Tibial artery (tissue), 4 donors: ENCODE results near the gene ZGPAT.
A peak's percentile ranks its signal among the peaks of the same experiment; 100 is the strongest.

Source experiments
- DNase-seq, 2 donors: peaks; one replicate each; pipeline ENCODE4 v3.0.0-alpha.2; 2019
- H3K27ac ChIP-seq, 2 donors: fragments of 200-600 bp; sonication (generic) in 1 of 2; 1 replicate in 1 of 2; 2 replicates in 1 of 2; pipeline ENCODE4 v1.5.1; 2018 to 2019; ENCODE audit warnings: mild to moderate bottlenecking in 1 of 2
- H3K27me3 ChIP-seq, 2 donors: fragments of 200-600 bp; sonication (generic) in 1 of 2; one replicate each; pipeline versions ENCODE4 v1.5.1 to v1.6.0; 2016 to 2019
- H3K36me3 ChIP-seq, 3 donors: fragments of 200-600 bp; sonication (generic) in 2 of 3; one replicate each; pipeline ENCODE4 v1.5.1; 2016 to 2019; ENCODE audit warnings: mild to moderate bottlenecking in 2 of 3
- H3K4me1 ChIP-seq, 4 donors: fragments of 200-600 bp; sonication (generic) in 2 of 4; 1 replicate in 3 of 4; 2 replicates in 1 of 4; pipeline ENCODE4 v1.5.1; 2016 to 2019
- H3K4me3 ChIP-seq, 2 donors: fragments of 200-600 bp; sonication (generic) in 1 of 2; 1 replicate in 1 of 2; 2 replicates in 1 of 2; pipeline ENCODE4 v1.5.1; 2018 to 2019; ENCODE audit warnings: mild to moderate bottlenecking in 2 of 2
- H3K9me3 ChIP-seq, 3 donors: fragments of 200-600 bp; sonication (generic) in 1 of 3; one replicate each; pipeline ENCODE4 v1.5.1; 2016 to 2019
- CTCF ChIP-seq, 2 experiments: fragments of 200-600 bp in 1 of 2; fragments of 450-650 bp in 1 of 2; IDR thresholded peaks; one replicate each; pipeline ENCODE4 v1.5.1; 2017 to 2019; ENCODE audit warnings: antibody characterized with exemption in 2 of 2, mild to moderate bottlenecking in 1 of 2, moderate library complexity in 1 of 2
- intact Hi-C: fragments of 100-400 bp; cut with DNase I; formaldehyde crosslinking; loops from one replicate; pipeline ENCODE4 v1.15.0; 2023; ENCODE audit warnings: low total_unique reads

The ZGPAT gene

GRCh38 chr20:63741676-63742380, 34.0 kb downstream of the ZGPAT start:
- no peak for TF ChIP-seq CTCF (IDR thresholded peaks at IDR 0.05)
- peak overlapping the region in 1 of 2 donors; percentile 93 for H3K4me3 ChIP-seq
- DNase-seq: no peak

GRCh38 chr20:63742381-63743024, 34.7 kb downstream of the ZGPAT start:
- intact Hi-C loops: loop anchor here (10.0 kb wide), 1 partner anchor 118 kb away; the partner anchor contains the start of gene GMEB2
- DNase-seq: no peak
- Histone ChIP-seq H3K9me3 (no peaks in the 10 kb centered on the region), H3K4me3 (no peak overlapping the region), H3K4me1 (peaks cover 0 to 37% (median 29%) of the 10 kb centered on the region in 4 donors), H3K27me3 (no peaks in the 10 kb centered on the region), H3K27ac (no peak overlapping the region), H3K36me3 (peaks cover 22 to 38% (median 23%) of the 10 kb centered on the region in 3 donors)
- TF ChIP-seq CTCF (IDR thresholded peaks at IDR 0.05): no peak

More at GRCh38 chr20:63741676-63742380, 34.0 kb downstream of the ZGPAT start:
- H3K27me3 ChIP-seq: no peaks in the 10 kb centered on the region
- H3K36me3 ChIP-seq: peaks cover 22 to 35% (median 23%) of the 10 kb centered on the region in 3 donors
- H3K9me3 ChIP-seq: no peaks in the 10 kb centered on the region
- intact Hi-C loops: loop anchor here (10.0 kb wide), 1 partner anchor 117 kb away; the partner anchor contains the start of gene GMEB2
- H3K27ac ChIP-seq: peak overlapping the region; percentile 97
- H3K4me1 ChIP-seq: peaks cover 0 to 41% (median 31%) of the 10 kb centered on the region in 4 donors

- Histone ChIP-seq H3K4me1 (peaks cover 0 to 28% (median 21%) of the 10 kb centered on the region in 4 donors), H3K9me3 (no peaks in the 10 kb centered on the region), H3K4me3 (no peak overlapping the region), H3K36me3 (peaks cover 22 to 38% (median 23%) of the 10 kb centered on the region in 3 donors), H3K27ac (no peak overlapping the region), H3K27me3 (no peaks in the 10 kb centered on the region)
- DNase-seq: no peak
- no peak for TF ChIP-seq CTCF (IDR thresholded peaks at IDR 0.05)
- intact Hi-C loops: loop anchor here (10.0 kb wide), 1 partner anchor 119 kb away; the partner anchor contains the start of gene GMEB2
These were observed 35.6 kb downstream of the ZGPAT start for GRCh38 chr20:63743210-63743970.

GRCh38 chr20:63744158-63744557, 36.3 kb downstream of the ZGPAT start:
- no peak for TF ChIP-seq CTCF (IDR thresholded peaks at IDR 0.05)
- Histone ChIP-seq H3K36me3 (peaks cover 22 to 38% (median 23%) of the 10 kb centered on the region in 3 donors), H3K27ac (no peak overlapping the region), H3K9me3 (no peaks in the 10 kb centered on the region), H3K4me1 (peaks cover 0 to 20% (median 13%) of the 10 kb centered on the region in 4 donors), H3K4me3 (no peak overlapping the region), H3K27me3 (no peaks in the 10 kb centered on the region)
- intact Hi-C loops: loop anchor here (10.0 kb wide), 1 partner anchor 119 kb away; the partner anchor contains the start of gene GMEB2
- DNase-seq: no peak
